ENCODE measurements around the gene GIT2.

GIT2 gene

DNA sequence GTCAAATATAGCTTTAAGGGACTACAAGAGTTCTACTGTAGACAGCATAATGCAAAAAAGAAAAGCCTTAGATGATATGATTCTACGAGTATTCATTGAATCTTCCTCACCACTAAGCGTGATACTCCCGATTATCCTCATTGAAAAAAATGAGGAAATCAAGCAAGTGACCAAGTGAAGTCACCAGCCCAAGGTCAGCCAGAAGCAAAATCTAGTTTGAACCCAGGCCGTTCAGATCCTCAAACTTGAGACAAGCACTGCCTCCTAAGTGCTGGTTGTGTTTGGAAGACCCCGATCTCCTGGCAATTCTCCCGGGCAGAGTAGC, 845 bp downstream of the GIT2 start:
- no peak overlapping the region for H3K27ac ChIP-seq
- H3K4me2 ChIP-seq: peak overlapping the region; percentile 73
- H3K79me2 ChIP-seq (ENCODE audit: insufficient read depth, low read depth): peaks cover 22% of the 10 kb centered on the region; the same call in 1 of the 2 replicates
- H3K36me3 ChIP-seq (ENCODE audit: insufficient read depth): no peaks in the 10 kb centered on the region
- H3K9ac ChIP-seq: peak overlapping the region; percentile 51; the same call in 1 of the 2 replicates
- H3K4me1 ChIP-seq (ENCODE audit: low read depth, poor library complexity, severe bottlenecking): peaks cover 3% of the 10 kb centered on the region
- H3K27me3 ChIP-seq (ENCODE audit: insufficient read depth, low read depth): no peaks in the 10 kb centered on the region
- H3K4me3 ChIP-seq (IDR thresholded peaks at IDR 0.05; ENCODE audit: insufficient read depth, low read depth, low read length): no peak overlapping the region
- no peak for TF ChIP-seq CTCF (conservative IDR thresholded peaks at IDR 0.05; ENCODE audit: low read depth, low read length)
- peak overlapping the region; percentile 98; the same call in 1 of the 2 replicates for H2AFZ ChIP-seq (ENCODE audit: low read depth)
- H4K20me1 ChIP-seq (ENCODE audit: insufficient read depth): no peaks in the 10 kb centered on the region

- H2AFZ ChIP-seq (ENCODE audit: low read depth): no peak overlapping the region
- H3K4me3 ChIP-seq (IDR thresholded peaks at IDR 0.05; ENCODE audit: insufficient read depth, low read depth, low read length): no peak overlapping the region
- TF ChIP-seq CTCF (conservative IDR thresholded peaks at IDR 0.05; ENCODE audit: low read depth, low read length): no peak
- no peak overlapping the region for H3K27ac ChIP-seq
- peak overlapping the region; percentile 73 for H3K4me2 ChIP-seq
- no peaks in the 10 kb centered on the region for H3K27me3 ChIP-seq (ENCODE audit: insufficient read depth, low read depth)
- H3K4me1 ChIP-seq (ENCODE audit: low read depth, poor library complexity, severe bottlenecking): peaks cover 3% of the 10 kb centered on the region
- H3K36me3 ChIP-seq (ENCODE audit: insufficient read depth): no peaks in the 10 kb centered on the region
- no peaks in the 10 kb centered on the region for H4K20me1 ChIP-seq (ENCODE audit: insufficient read depth)
- no peak overlapping the region for H3K9ac ChIP-seq
- H3K79me2 ChIP-seq (ENCODE audit: insufficient read depth, low read depth): peaks cover 22% of the 10 kb centered on the region; the same call in 1 of the 2 replicates
Observed at GRCh38 chr12:109994401-109995175, 1.6 kb downstream of the GIT2 start.

DNA sequence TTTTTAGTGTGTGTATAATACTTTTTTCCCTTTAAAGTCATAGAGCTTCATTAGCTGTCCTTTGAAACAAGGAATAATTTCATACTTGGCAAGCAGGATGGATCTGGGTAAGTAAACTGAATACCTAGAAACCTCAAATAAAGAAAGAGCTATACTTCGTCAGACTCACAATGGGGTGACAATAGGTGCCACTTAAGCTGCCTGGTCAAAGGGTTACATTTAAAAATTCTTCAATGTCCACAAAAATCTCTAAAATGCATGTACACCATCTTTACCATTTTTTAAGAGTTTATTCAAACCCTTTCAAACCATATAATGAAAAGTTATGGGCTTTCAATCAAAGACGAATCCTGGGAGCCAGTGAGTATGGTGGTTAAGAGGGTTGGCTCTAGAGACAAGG, 3.1 kb downstream of the GIT2 start:
- TF ChIP-seq CTCF (conservative IDR thresholded peaks at IDR 0.05; ENCODE audit: low read depth, low read length): no peak
- peaks cover 22% of the 10 kb centered on the region; the same call in 1 of the 2 replicates for H3K79me2 ChIP-seq (ENCODE audit: insufficient read depth, low read depth)
- H3K27me3 ChIP-seq (ENCODE audit: insufficient read depth, low read depth): no peaks in the 10 kb centered on the region
- no peak overlapping the region for H3K27ac ChIP-seq
- no peaks in the 10 kb centered on the region for H3K36me3 ChIP-seq (ENCODE audit: insufficient read depth)
- H3K4me2 ChIP-seq: no peak overlapping the region
- no peak overlapping the region for H3K4me3 ChIP-seq (IDR thresholded peaks at IDR 0.05; ENCODE audit: insufficient read depth, low read depth, low read length)
- H4K20me1 ChIP-seq (ENCODE audit: insufficient read depth): no peaks in the 10 kb centered on the region
- H3K4me1 ChIP-seq (ENCODE audit: low read depth, poor library complexity, severe bottlenecking): peaks cover 3% of the 10 kb centered on the region
- no peak overlapping the region for H3K9ac ChIP-seq
- H2AFZ ChIP-seq (ENCODE audit: low read depth): no peak overlapping the region

- H3K27me3 ChIP-seq (ENCODE audit: insufficient read depth, low read depth): no peaks in the 10 kb centered on the region
- H3K79me2 ChIP-seq (ENCODE audit: insufficient read depth, low read depth): peaks cover 22% of the 10 kb centered on the region; the same call in 1 of the 2 replicates
- H3K9ac ChIP-seq: no peak overlapping the region
- H3K4me2 ChIP-seq: no peak overlapping the region
- H3K4me1 ChIP-seq (ENCODE audit: low read depth, poor library complexity, severe bottlenecking): peaks cover 2% of the 10 kb centered on the region
- no peaks in the 10 kb centered on the region for H3K36me3 ChIP-seq (ENCODE audit: insufficient read depth)
- H3K4me3 ChIP-seq (IDR thresholded peaks at IDR 0.05; ENCODE audit: insufficient read depth, low read depth, low read length): no peak overlapping the region
- no peak overlapping the region for H2AFZ ChIP-seq (ENCODE audit: low read depth)
- H4K20me1 ChIP-seq (ENCODE audit: insufficient read depth): no peaks in the 10 kb centered on the region
- no peak overlapping the region for H3K27ac ChIP-seq
- no peak for TF ChIP-seq CTCF (conservative IDR thresholded peaks at IDR 0.05; ENCODE audit: low read depth, low read length)
Observed at GRCh38 chr12:109991586-109991985, 4.6 kb downstream of the GIT2 start.
